ENCODE results near the gene OLA1.

DNA sequence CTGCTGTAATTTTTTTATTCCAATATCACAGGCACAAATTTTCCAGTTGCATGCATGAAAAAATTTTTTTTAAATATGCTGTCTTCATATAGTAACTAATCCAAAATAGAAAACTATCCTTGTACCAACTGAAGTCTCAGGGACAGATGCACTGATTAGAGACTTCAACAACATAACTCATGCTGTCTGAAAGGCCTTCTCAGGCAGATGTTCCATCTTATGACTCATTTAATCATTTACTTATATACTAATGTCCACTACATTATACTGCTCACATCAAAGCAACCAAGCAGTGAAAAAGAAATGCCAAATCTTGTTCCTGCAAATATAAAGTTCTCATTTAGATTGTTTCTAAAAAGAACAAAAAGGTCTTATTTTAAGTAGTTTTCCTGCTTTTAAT, 53.1 kb downstream of the OLA1 start:
- TF ChIP-seq GATA3 (IDR thresholded peaks at IDR 0.05; ENCODE audit: low read depth, low read length) = no peak
- TF ChIP-seq GATA2 (IDR thresholded peaks at IDR 0.05; ENCODE audit: low read depth, low read length) = no peak
